ENCODE results near the gene KLK4.
"Not testable (repeated sequence)": the region's sequence is repeated elsewhere in the genome, so short reads cannot be mapped to it uniquely, and the experiment has no call there.

Gene KLK4

DNA sequence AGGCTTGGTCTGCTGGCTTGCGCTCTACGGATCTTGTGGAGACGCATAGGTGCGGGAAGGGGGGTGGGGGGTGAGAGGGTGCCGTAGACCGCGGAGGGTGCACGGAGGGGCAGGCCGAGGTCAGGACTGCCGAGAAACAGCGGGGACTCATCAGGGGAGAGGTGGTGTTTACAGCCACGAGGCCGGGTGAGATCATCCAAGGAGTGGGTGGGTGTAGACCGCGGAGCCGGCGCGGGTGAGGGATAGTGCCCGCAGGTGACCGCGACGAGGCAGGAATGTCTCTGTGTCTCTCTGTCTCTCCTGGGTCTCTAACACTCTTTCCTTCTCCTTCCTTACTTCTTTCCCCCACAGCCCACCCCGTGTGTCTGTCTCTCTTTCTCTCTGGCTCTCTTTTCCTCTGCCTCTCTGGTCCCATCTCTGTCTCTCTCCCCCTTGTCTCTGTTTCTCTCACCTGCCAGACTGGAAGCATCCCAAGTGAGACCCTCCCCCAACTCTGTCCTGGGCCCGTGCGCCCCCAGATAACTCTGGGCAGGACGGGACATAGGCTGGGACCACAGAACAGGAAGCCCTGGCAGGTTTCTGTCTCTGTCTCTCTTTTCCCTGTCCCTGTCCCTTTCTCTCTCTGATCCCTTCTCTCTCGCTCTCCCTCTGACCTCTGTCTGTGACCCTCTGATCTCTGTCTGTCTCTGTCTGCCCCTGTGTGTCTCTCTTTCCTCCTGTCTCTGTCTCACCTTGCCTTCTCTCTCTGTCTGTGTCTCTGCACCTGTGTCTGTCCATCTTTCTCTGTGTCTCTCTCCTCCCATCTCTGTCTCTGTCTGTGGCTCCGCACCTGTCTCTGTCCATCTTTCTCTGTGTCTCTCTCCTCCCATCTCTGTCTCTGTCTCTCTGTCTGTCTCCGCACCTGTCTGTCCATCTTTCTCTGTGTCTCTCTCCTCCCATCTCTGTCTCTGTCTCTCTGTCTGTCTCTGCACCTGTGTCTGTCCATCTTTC is 1.8 kb upstream of the KLK4 start:
- no peak for DNase-seq

DNA sequence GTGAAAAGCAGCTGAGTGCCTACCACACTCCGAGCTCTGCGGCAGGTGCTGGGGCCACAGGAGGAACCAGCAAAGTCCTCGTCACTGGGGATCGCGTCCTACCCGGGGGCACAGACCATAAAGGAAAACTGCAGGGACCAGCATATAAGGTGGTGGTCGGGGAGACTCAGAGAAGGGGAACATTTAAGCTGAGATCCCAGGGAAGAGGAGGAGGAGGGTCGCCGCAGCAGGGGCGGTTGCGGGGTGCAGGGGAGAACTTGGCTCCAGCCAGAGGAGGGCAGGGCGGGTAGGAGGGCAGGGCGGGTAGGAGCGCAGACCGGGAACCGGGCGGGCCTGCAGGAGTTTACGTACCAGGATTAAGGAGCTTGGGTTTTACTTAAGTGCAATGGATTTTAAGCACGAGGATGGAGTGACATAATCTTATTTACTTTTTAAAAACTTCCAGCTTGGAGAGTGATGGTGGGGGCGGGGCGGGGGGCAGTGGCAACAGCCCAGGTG is 956 bp upstream of the KLK4 start:
- no peak for DNase-seq

DNA sequence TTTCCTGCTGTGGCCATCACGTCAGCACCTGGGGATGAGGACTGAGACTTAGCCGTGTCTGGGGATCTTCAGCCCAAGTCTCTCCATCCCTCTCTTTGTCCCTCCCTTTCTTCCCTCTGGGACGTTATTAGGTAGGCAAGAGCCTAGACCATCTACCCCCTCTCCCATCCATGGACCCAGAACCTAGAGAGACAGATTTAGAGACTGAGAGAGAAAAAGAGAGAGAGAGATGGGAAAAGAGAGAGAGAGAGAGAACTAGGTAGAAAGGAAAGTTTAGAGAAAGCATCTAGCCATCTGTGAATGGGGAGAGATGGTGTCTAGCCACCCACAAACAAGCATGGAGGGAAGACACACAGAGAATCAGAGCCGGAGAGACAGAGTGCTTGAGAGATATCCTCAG is 473 bp downstream of the KLK4 start:
- no peak for DNase-seq

DNA sequence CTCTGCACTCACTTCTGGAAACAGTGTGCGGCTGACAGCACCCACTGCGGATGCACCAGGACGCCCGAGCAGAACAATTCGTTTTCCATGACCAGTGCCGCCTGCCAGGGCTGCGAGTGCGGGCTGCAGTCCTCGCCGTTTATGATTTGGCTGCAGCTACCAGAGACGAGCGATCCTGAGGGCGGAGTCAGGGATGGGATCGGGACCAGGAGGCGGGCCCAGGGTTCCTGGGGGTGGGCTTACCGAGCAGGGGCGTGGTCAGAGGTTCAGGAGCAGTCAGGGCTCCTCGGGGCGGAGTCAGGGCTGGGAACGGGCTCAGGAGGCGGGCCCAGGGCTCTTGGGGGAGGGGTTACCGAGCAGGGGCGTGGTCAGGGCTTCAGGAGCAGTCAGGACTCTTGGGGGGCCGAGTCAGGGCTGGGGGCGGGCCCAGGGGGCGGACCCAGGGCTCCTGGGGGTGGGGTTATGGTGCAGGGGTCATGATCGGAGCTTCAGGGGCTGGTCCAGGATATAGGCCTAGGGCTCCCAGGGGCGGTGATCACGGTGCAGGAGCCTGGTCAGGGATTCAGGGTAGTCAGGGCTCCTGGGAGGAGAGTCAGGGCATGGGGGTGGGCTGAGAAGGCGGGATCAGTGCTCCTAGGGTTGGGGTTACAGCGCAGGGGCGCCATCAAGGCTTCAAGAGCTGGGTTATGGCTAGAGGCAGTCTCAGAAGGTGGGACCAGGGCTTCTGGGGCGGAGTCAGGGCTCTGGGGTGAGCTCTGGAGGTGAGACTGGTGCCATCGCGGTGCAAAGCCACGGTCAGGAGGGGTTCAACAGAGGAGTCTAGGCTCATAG is 1.7 kb downstream of the KLK4 start:
- DNase-seq = no peak

DNA sequence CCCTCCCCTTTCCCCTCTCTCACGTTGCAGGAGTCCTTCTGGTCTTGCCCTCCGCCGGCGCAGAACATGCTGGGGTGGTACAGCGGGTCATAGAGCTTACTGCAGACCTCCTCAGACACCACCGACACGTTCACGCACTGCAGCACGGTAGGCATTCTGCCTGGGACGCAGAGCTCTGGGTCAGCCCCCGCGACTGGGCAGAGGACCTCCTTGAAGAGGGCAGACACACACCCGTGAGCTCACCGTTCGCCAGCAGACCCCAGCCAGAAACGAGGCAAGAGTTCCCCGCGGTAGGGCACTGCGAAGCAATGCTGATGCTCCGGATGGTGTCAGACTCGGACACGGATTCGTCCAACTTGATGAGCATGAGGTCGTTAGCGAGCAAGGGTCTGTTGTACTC is 2.9 kb downstream of the KLK4 start:
- no peak for DNase-seq

DNA sequence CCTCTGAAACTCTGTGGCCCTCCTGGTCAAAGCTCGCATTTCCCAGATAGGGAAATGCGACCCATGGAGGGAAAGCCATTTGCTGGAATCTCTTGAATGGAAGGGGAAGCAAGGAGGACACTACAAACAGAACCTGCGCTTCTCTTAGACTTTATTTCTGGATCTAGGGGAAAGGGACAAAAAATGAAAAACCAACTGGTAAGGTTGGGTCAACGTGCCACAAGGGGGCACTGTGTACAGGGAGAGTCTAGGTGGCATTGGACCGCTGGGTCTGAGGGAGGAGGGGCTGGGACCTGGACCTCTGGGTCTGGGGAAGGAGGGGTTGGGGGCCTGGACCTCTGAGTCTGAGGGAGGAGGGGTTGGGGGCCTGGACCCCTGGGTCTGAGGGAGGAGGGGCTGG is 5.0 kb downstream of the KLK4 start:
- DNase-seq = no peak

DNA sequence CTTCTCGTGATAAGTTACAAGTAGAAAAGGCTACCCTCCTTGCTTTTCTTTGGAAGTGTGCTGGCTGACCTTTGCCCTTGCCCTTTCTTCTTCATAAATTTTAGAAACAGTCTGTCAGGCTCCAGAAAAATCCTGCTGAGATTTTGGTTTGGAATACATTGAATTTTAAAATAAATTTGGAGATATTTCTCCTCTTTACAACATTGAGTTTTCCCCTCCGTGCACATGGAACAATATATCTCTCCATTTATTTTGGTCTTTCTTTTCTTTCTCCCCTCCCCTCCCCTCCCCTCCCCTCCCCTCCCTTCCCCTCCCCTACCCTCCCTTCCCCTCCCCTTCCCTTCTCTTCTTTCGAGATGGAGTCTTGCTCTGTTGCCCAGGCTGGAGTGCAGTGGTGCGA is 8.6 kb downstream of the KLK4 start:
- no peak for DNase-seq

DNA sequence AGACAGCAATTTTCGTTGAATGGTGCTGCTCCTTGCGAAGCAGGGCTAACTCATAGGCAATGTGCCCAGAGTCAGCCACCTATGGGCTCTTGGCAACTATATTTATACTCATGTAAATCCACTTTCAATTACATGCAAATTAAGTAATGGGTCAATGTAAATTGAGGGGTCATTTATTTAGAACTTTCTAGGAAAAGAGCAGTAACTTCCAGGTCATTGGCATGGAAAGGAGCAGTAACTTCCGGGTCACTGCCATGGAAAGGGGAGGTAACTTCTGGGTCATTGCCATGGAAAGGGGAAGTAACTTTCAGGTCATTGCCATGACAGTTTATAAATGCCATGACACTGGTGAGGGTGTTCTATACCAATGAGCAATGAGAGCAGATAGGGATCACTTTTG is 11.6 kb downstream of the KLK4 start:
- DNase-seq = no peak

DNA sequence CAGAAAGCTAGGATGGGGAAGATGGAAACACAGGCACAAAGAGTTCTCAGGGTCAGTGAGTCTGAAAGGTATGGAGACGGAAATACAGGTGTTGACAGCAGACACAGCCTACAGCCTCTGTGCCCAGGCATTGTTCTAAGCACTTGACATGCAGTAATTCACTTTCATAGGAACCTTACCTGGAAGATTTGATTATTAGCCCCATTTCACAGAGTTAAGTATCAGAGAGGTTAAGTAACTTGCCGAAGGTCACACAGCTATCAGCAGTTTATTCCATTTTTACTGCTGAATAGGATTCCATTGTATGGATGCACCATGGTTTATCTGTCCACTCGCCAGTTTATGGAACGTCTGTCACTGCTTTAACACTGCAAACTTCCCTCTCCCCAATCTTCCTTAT is 13.2 kb downstream of the KLK4 start:
- DNase-seq = no peak

DNA sequence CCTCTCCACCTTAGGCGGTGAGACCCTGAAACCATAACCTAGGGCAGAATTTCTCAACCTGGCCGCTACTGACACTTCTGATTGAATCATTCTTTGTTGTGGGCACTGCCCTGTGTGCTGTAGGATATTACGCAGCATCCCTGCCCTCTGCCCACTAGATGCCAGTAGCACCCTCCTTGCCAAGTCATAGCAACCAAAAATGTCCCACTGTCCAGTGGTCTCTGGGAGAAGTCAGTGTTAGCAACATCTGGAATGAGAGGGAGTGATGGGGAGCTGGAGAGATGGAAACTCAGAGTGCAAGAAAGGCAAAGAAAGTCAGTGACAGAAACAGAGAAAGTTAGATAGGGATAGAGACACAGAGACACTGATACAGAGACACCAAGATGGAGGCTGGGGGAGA is 13.6 kb downstream of the KLK4 start:
- no peak for DNase-seq

DNA sequence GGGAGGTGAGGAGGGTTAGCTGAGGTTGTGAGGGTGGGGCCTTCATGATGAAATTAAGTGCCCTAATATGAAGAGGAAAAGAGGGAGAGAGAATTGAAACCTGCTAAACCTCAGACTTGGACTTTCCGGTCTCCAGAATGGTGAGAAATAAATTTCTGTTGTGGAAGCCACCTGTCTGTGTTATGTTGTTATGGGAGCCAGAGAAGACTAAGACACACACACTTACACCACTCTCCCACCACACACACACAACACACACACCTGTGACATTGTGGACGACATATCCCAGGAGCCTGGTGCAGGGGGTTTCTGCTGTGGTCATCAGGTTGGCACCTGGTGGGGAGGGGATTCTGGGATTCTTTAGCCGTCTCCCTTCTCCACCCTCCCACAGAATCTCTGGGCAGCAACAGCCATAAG is 14.0 kb downstream of the KLK4 start:
- DNase-seq = no peak

DNA sequence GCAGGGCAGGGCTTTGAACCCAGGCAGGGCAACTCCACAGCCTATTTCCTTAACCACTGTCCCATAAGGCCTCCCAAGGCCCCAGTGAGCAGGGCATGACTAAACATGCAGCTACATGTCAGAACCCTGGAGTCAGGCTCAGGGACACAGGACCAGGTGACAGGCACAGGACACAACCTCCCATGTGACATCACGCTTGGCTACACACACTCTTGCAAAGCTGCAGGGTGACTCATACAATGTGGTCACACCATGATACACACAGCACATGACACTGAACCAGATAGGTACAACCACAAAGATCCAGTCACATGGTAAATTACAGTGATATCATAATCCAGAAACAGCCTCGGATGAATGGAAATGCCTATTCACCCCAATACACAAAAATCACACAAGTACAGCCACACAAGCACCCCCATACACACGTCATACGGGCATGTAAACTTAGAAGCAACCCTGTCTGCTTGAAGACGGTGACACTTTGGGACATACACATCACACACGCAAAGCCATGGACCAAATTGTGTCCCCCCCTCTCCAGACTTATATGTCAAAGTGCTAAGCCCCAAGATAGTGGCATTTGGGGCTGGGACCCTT is 14.5 kb downstream of the KLK4 start:
- no peak for DNase-seq

DNA sequence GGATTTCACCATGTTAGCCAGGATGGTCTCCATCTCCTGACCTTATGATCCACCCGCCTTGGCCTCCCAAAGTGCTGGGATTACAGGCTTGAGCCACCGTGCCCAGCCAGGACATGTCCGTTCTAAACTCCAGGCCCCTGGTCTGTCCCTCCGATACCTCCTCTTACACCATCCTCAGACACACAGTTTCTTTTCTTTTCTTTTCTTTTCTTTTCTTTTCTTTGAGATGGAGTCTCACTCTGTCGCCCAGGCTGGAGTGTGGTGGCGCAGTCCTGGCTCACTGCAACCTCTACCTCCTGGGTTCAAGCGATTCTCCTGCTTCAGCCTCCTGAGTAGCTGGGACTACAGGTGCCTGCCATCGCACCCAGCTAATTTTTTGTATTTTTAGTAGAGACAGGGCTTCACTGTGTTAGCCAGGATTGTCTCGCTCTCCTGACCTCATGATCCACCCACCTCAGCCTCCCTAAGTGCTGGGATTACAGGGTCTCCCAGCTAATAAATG is 15.1 kb downstream of the KLK4 start:
- DNase-seq = not testable (repeated sequence)

DNA sequence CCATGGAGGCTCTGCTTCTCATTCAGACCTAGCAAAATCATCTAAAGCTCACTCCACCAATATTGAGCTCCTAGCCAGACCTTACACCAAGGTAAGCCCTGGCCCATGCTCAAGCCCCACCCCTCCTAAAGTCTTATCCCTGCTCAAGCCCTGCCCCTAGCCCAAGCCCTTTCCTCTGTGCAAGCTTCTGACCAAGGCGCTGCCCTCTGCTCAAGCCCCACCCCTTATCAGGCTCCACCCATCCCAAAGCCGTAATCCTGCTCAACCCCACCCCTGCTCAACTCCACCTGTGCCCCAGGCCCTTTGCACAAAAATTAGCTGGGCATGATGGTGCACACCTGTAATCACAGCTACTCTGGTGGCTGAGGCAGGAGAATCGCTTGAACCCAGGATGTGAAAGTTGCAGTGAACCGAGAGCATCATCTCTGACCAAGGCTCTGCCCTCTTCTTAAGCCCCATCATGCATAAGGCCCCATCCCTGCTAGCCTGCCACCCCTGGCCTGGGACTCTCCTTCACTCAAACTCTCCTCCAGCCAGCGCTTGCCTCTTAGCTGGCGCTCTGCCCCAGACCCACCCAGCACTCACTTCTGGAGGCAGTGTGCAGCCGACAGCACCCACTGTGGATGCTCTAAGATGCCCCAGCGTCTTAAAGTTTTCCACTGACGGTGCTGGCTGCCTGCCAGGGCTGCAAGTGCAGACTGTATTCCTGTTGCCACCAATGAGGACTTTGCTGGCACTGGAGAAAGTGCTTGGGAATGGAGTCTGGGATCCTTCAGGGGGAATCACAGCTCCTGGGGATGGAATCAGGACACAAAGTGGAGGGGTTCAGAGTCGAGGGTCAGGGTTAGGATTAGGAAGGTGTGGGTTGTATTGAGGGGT is 16.5 kb downstream of the KLK4 start:
- DNase-seq = no peak

DNA sequence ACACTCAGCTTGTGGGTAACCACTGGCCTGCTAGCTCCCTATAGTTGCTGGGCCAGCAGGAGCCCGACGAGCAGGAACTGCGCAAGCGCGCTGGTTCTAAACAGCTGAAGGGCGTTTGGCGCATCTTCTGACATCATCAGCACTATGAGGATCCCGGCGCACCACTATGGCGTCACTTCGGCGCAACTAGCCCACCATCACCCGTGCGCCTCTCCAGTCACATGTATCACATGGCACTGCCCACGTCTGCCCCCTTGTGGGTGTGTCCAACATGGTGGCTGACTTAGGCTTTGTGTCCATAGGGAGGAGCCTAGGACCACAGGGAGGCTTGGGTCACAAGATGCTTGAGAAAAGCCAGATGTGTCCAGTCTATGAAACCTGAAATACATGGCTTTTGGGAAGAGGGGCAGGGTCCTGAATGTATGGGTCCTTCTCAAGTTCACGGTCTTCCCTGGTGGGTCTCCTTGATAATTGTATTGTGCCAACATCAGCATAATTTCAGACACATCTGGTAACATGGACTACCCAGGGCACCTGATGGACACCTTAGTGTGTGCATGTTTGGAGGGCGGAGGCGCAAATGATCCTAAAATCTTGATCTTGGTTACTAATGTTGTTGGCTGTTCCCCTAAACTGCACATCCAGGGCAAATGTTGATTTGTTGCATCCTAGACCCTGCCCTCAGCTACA is 18.0 kb downstream of the KLK4 start:
- no peak for DNase-seq

DNA sequence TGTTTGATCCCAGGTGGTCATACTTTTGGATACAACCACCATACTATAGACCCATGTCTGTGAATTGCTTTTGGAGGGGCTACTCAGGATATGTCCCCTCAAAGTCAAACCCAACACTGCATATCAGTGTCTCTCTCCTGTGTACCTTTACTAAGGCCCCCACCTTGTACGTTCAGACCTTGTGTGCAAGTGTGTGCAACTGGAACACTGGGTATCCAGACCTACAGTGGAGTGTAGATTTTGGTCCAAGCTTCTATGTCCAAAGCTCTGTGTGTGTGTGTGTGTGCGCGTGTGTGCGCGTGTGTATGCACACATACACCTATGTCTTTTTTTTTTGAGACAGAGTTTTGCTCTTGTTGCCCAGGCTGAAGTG is 20.0 kb downstream of the KLK4 start:
- no peak for DNase-seq

DNA sequence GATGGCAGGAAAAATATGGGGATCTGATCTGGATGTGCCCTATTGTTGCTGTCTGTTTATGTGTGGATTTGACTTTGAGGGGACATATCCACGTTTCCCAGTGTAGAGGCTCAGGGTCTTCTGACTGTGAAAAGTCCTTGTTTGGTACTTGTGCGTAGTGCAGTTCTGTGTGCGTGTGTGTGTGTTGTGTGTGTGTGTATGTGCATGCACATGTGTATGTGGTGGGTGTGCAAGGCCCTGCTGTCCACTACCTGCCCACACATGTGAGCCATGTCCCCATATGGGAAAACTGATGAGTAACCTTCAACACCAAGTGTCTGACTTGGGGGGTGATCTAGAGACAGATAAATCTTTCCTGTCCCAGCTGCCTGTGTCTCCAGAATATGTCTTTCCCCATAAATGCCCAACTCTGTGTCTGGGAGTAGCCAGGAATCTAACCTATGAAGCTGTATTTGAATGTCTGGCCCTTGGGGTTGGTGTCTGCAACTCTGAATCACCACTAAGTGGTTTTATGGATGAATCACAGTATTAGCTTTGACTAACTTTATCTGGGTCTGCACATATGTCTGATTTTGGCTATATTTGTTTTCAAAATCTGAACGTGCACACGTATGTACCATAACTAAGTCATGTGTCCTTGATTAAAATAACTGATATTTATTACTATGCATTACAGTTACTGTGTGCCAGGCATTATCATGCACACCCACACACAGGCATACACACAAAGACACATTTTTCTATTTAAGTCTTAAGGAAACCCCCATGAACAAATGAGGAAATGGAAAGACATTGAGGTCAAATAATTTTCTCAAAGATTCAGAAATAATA is 20.6 kb downstream of the KLK4 start:
- no peak for DNase-seq

DNA sequence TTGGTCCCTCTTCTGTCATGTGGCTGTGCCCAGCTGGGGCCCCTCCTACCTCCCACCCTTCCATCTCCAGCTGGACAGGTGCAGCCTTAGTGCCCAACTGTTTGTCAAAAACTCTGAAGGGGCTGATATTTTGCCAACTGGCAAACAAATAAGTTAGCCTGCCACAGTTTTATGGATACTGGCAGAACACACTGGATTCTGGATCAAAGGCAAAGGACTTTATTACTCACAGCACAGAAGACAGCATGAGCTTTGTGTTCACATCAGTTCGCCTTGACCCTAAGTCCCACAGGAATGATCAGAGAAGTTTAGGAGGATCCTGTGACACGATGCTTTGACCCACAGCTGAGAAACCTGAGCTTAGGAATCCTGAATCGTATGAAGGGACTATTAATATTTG is 21.6 kb downstream of the KLK4 start:
- DNase-seq = no peak

DNA sequence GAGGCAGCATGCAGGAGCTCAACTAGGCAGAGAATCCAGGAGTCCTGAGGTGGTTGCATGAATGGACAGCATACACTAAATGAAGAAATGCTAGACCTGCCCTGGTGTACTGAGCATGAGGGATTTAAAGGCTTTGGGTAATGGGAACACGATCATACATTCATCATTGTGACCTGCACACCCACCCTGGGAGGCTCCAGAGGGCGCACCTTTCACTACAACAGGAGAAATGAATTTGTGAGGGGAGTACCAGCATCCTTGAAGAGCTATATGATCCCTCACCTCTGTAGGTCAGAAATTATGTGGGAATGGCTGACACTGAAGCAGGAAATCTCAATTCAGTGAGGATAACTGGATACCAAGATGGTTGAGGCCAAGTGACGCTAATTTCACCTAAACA is 29.0 kb downstream of the KLK4 start:
- no peak for DNase-seq

DNA sequence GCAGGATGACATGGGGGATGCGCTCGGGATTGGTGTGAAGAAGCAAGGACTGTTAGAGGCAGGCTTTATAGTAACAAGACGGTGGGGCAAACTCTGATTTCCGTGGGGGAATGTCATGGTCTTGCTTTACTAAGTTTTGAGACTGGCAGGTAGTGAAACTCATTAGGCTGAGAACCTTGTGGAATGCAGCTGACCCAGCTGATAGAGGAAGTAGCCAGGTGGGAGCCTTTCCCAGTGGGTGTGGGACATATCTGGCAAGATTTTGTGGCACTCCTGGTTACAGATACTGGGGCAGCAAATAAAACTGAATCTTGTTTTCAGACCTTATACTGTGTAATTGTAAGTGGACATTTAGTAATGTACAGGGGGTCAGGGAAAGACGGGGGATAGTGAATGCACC is 31.0 kb downstream of the KLK4 start:
- no peak for DNase-seq

DNA sequence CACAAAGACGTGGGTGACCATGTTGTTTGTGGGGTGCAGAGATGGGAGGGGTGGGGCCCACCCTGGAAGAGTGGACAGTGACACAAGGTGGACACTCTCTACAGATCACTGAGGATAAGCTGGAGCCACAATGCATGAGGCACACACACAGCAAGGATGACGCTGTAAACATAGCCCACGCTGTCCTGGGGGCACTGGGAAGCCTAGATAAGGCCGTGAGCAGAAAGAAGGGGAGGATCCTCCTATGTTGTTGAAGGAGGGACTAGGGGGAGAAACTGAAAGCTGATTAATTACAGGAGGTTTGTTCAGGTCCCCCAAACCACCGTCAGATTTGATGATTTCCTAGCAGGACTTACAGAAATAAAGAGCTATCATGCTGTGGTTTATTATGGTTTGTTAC is 32.3 kb downstream of the KLK4 start:
- DNase-seq = no peak
